Activated CD4-positive, alpha-beta T cell treated with anti-CD3 and anti-CD28 coated beads, Interleukin-2, amount 50 U/mL, for 16 hours (primary cell): ENCODE measurements around the gene ELAVL3.
A peak's percentile ranks its signal among the peaks of the same experiment; 100 is the strongest.

Source experiments
- DNase-seq: peaks from one replicate; pipeline ENCODE4 v3.0.0-alpha.2; 2020

Gene ELAVL3

DNA sequence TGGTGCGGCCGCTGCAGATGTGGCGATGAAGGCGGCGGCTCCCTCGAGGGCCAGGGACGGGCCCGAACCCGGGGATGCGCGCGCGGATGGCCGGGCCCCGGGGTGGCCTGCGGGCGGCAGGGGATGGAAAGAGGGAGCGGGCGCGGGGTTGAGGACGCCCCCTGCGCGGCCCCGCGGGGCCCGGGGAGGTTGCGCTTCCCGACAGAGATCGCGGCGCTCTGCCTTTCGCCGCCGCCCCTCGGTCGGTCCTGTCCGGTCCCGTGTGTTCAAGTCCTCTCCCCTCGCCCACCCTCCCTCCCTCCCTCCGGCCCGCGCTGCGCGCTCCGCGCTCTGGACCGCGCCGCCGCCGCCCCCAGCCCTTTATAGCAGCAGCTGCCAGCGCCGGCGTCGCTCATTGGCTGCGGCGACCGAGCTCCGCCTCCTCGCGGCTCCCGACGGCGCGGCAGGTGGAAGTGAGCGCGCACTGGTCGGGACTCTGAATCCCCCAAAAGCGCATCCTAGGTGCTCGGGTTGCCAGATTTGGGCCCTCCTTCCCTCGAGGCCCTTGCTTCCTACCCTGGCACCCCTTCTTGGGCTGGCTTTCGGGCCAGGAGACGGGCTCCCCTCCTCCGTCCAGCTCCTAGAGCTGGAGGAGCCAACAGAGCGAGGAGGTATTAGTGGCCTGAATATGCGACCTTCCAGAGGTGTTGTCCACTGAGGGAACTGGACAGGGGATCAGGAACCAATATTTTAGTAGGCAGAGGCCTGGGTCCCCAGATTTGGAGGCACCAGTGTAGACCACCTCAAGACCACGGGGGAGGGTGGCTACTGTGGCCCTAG lies at the start of gene ELAVL3:
Gene ELAVL3, minus strand, starts transcription at position 332 of the 819 bp plus-strand sequence. CDS start 438 bp downstream, outside the sequence.
- DNase-seq = no peak

DNA sequence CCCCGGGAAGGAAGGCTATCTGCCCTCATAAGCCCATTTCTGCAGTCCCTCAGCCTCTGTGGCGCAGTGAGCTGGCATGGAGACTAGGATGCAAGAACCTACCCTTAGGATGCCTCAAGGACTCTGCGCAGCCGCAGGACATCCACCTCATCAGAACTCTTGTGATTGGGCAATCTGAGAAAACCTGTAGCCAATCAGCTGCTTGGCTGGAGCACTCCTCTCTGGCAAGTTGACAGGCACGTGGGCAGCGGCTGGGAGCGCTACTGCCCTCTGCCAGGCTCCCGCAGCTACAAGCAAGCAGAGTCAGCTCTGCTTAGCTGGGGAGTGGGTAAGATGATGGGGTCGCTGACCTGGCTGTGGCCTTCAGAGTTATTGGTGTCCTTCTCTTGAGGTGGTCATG lies 49.6 kb upstream of the ELAVL3 start:
- DNase-seq = peak; percentile 69

GRCh38 chr19:11528551-11529341 lies 47.9 kb upstream of the ELAVL3 start, which contains the start of gene ECSIT:
Gene ECSIT (minus strand): TSS chr19:11529134. CDS start chr19:11519170, 9,964 bp downstream.
- peak; percentile 97 for DNase-seq

GRCh38 chr19:11519138-11519537 lies 38.3 kb upstream of the ELAVL3 start:
- DNase-seq = no peak

GRCh38 chr19:11513946-11514345 lies 33.1 kb upstream of the ELAVL3 start:
- DNase-seq = no peak

GRCh38 chr19:11510444-11510843 lies 29.6 kb upstream of the ELAVL3 start:
- DNase-seq = no peak

DNA sequence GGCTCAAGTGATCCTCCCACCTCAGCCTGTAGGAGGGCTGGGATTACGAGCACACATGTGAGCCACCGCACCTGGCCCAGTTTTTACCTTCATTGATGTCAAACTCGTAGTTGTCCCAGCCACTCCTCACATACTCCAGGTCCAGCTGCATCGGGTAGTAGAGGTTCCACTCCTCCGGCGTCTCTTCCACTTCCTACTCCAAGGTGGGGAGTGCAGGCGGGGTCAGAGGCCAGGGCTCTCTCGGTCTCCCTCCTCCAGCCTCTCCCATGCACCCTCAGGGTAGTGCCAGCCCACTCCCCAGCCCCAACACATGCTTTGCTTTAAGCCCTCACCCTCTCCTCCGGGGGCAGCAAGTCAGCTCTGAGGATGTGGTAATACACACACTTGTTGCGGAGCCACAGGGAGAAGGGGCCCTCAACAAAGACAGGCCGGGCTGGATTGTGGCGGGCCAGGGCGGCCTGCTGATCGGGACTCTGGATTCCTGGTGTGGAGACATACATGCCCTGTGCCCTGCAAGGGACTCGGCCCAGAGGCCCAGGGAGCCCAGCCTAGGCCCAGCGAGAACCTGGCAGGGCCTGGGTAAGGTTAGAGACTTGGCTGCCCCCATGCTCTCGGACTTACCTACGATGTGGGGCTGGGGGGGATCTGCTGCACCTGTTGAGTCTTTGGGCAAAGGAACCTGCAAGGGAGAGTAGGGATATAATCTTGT lies 26.7 kb upstream of the ELAVL3 start:
- no peak for DNase-seq

GRCh38 chr19:11506967-11507366 lies 26.1 kb upstream of the ELAVL3 start:
- DNase-seq = no peak

DNA sequence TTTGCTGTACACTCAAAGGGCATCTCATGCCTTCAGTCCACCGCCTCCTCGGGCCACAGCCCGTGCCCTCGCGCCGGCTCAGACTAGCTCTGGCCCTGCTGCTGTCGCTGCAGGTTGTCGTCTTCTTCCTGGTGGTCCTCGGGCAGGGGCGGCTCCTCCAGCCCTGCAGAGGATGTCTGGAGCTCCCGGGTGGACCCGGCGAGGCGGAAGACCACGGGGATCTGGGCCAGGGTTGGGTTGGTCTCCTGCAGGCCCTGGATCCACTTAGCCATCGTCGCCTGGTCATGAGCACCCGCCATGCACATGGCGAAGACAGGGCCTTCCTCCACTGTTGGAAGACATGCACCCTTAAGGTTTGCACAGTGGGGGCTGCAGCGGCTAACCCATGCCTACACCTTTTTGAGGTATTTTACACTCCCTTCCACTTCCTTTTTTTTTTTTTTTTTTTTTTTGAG lies 25.3 kb upstream of the ELAVL3 start:
- no peak for DNase-seq

- peak; percentile 96 for DNase-seq
Observed at GRCh38 chr19:11505504-11506100, 24.8 kb upstream of the ELAVL3 start, which contains the start of gene ZNF653. Gene ZNF653 (minus strand): TSS chr19:11505839. CDS start chr19:11505786, 53 bp downstream.

DNA sequence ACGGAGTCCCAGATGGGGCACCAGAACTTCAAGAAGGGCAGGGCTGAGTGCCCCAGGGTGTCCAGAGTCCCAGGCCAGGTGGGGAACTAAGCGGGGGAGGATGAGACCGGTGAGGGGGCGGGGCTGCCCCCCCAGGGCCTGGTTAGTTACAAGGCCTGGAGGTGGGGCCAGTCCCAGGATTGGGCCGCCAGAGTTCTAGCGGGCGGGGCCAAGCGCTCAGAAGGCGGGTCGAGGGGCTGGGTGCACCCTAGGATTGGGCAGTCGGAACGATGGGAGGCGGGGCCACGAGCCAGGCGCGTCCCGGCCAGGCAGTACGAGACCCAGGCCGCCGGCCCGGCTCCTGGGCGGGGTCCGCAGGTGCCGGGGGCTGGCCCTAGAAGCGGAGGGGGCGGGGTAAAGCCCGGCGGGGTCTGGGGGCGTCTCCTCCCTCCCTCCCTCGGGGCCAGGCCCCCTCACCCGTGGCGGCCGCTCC lies 24.2 kb upstream of the ELAVL3 start:
- peak; percentile 97 for DNase-seq

DNA sequence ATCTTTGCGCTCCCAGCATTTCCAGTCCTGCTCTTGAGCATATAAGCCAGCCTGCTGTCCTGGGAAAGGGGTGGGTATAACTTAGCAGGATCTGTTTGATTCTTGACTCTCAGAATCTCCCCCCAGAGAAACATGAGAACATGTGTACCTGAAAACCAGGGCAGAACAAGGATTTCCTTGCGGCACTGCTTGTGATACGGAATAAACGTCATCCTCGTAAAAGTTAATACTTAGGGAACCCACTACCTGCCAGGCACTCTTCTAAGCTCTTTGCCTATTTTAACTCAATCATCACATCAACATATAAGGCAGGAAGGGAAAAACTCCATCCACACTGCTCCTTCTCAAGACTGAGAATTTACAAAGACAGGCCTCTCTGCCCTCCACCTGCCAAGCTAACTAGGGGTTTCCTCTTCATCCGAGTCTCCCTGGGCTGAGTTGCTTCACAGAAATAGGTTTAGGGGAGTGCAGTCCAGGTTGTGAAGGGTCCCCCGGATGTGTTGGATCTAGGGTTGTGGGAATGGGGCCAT lies 23.7 kb upstream of the ELAVL3 start:
- DNase-seq = no peak

DNA sequence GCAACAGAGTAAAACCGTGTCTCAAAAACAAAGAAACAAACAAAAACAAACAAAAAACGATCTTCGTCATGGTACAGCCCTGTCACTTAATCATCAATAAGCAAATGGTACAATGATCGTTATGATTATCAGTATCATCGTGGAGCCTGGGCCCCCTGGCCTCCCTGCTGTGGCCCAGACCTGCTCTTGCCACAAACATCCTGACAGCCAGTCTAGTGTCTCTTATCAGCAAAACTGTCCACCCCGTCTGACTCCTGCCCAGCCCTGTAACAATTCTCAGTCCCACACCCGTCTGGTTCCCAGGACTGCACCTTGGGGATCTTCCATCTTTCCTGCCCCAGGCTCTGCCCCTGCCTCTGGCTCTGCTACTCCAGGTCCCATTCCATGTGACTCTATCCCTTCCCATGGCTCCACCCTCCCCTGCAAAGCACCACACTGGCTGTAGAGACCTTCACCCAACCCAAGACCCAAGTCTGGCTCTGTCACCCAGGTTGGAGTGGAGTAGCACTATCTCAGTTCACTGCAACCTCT lies 19.1 kb upstream of the ELAVL3 start:
- DNase-seq = no peak

DNA sequence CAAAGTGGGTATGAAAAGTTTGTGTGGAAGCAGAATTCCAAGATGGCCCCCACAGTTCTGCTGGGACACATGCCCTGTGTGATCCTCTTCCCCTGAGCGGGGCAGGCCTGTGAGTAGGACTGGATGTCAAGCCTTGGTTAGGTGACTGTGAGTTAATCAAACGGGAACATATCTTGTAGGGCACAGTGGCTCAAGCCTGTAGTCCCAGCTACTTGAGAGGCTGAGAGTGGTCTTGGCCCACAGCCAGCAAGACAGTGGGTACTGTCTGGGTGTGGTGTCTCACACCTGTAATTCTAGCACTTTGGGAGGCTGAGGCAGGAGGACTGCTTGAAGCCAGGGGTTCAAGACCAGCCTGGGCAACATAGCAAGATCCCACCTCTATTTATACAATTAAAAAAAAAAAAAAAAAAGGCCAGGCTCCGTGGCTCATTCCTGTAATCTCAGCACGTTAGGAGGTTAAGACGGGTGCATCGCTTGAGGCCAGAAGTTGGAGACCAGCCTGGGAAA lies 18.4 kb upstream of the ELAVL3 start:
- no peak for DNase-seq

- DNase-seq = peak; percentile 73
Observed at GRCh38 chr19:11496391-11497163, 15.7 kb upstream of the ELAVL3 start.

GRCh38 chr19:11495885-11496284 lies 15.0 kb upstream of the ELAVL3 start:
- DNase-seq = no peak

DNA sequence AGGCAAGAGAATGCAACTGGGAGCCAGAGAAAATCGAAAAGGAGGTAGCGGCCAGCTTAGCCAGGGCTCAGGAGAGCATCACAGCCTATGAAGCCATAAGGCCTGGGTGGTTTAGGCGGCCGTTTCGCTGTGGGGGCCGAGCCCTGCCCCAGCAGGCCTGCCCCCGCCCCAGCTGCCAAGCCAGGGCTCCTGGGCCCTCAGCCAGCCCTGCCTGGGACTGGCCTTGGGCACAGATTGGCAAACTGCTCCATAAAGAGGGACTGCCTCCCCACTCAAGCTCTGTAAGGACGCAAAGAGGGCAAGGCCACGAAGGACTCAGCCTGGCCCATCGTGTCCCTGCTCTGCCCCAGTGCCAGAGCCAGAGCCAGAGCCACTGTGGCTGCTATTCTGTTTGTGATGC lies 14.6 kb upstream of the ELAVL3 start:
- no peak for DNase-seq

DNA sequence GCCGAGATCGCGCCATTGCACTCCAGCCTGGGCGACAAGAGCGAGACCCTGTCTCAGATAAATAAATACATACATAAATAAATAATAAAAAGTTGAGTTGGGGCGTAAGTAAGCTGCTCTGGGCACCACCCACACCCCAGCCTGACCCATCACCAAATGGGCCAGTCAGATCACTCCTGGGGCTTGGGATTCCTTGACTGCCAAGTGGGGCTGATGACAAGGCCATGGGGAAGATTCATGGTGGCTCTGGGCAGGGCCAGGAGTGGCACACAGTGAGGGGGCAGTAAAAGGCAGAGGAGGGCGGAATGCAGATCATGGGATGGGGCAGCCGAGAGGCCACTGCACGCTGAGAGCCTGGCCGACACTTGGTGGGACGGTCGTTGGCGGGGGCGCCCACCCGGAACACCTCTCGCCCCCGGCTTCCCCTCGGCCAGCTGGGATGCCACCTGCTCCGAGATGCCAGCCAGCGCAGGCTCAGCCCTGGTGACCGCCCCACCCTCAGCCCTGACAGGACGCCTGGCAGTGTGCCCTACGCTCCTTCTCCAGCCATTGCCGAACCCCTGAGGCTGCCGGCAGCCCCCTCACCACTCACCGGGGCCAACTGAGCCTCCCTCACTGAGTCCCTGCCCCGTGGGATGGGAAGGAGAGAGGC lies 13.9 kb upstream of the ELAVL3 start:
- no peak for DNase-seq

- no peak for DNase-seq
Observed at GRCh38 chr19:11489378-11489777, 8.5 kb upstream of the ELAVL3 start.
